HG03103 (cell line): ENCODE data around the gene GCNT1.
"Not testable (repeated sequence)": the region's sequence is repeated elsewhere in the genome, so short reads cannot be mapped to it uniquely, and the experiment has no call there.

ENCODE experiments used
- ATAC-seq: cut with Tn5 transposase; IDR thresholded peaks from one replicate; pipeline ENCODE4 v1.9.1; 2021; ENCODE audit warnings: low read depth; ENCODE audit not compliant: unreplicated experiment

Gene GCNT1

GRCh38 chr9:76530458-76531110, 71.6 kb downstream of the GCNT1 start:
- no peak for ATAC-seq

GRCh38 chr9:76531231-76531780, 72.3 kb downstream of the GCNT1 start:
- ATAC-seq = no peak

DNA sequence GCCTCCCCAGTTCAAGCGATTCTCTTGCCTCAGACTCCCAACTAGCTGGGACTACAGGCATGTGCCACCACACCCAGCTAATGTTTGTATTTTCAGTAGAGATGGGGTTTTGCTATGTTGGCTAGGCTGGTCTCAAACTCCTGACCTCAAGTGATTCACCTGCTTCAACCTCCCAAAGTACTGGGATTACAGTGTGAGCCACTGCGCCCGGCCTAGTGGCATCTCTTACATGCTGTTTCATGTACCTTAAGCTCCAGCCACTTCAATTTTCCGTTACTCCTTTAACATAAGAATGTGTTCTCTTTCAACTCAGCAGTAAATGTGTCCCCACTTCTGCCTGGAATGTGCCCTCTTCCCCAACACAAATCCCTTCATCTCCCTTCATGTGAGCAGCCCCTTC, 73.9 kb downstream of the GCNT1 start:
- not testable (repeated sequence) for ATAC-seq

DNA sequence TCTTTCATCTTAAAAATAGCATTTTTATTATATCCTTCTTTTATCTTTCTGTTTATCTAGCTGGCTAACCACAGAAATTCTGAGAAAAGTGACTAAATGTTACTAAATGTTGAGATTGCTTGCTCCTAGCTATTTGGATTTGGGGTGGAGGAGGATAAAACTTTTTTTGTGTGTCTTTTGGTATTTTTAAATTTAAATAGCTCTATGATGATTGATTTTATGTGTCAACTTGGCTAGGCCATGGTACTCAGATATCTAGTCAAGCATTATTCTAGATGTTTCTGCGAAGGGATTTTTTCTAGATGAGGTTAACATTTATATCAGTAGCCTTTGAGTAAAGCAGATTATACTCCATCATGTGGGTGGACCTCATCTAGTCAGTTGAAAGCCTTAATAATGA, 75.0 kb downstream of the GCNT1 start:
- no peak for ATAC-seq

DNA sequence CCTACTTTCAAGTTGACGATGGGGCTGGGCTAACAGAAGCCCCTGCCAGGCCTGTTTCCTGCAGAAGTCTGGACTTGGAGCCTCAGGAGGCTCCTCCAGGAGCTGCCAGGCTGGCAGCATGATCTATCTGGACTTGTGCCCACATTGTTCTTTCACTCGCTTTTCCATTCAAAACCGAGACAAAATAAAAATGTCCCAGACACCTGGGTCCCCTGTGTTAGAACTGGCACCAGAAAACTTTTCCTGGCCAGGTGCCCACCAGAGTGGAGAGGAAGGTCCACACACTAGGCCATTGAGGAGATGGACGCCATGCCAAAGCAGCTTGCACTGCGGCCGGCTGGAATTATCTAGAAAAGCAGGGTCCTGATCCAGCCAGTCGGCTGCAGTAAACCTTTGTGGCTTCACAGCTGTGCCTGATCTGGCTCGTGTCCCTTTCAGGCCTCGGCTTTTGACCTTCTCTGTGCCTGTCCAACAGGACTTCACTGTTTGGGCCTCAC, 78.2 kb downstream of the GCNT1 start:
- ATAC-seq = no peak

DNA sequence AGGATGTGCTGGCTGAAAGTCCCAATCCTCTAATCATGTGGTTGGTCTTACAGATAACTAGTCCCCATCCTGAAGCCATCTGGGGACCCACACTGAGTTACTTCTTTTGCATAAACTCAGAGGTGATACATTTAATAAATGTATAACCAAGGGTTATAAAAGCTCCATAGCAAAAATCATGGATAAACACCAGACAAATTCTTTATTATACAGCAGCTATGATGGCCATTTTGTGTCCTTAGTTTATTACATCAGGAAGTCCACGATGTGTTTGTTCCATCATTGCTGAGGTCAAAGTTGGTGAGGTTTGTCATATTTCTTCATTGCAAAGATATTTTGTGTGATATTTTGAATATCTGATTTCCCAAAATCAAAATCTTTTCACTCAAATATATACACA, 80.2 kb downstream of the GCNT1 start:
- no peak for ATAC-seq

GRCh38 chr9:76542360-76542759, 83.4 kb downstream of the GCNT1 start:
- no peak for ATAC-seq

GRCh38 chr9:76545191-76545590, 86.2 kb downstream of the GCNT1 start:
- no peak for ATAC-seq

DNA sequence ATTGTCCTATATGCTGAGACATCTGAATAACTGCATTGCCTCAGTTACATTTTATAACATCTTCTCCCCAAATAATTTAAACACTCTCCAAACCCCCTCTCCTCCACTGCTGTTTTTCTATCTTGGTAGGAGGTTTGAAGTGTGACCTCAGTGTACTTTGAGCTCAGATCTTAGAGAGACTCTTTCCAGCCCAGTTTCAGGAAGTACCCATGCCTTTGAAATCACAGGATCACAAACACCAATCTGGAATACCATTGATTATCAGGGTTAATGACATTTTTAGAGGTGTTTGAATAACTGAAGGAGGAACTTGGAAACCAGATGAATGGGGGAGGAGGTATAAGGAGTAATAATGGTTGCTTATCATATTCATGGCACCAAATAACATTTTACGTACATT, 93.2 kb downstream of the GCNT1 start:
- no peak for ATAC-seq

GRCh38 chr9:76552751-76553455, 93.9 kb downstream of the GCNT1 start:
- no peak for ATAC-seq

DNA sequence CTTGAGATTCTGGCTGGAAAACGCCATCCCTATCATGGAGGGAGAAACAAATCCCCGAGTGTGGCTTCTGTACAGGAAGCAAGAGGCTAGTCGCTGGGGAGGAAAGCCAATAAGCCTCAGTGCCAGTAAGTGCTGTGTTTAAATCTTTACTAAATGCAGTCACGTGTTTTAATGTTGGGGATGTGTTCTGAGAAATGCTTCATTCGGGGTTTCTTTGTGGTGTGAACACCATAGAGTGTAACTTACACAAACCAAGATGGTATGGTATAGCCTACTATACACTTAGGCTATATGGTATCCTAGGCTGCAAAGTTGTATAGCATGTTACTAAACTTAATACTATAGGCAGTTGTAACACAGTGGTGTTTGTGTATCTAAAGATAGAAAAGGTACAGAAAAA, 94.7 kb downstream of the GCNT1 start:
- ATAC-seq = no peak
